ENCODE results near the gene PTPRR. TPM values are rescaled to one million over a fixed set of nuclear protein-coding genes. Genes with fewer than 3 reads are reported as not detected.

The PTPRR gene
- total and polyA plus RNA-seq, 9 donors, result 0.15 to 1.5 (median 0.32) TPM; not detected in 1

- 22 to 51% (median 46%) methylated on average over 1 of the region's 1 CpG for WGBS, 3 donors
- Histone ChIP-seq H3K36me3 (no peaks in the 10 kb centered on the region), H3K4me3 (no peak overlapping the region), H3K9me3 (no peaks in the 10 kb centered on the region), H3K27me3 (no peaks in the 10 kb centered on the region), H3K4me1 (ENCODE audit: insufficient read depth) (peaks cover 2% of the 10 kb centered on the region), H3K27ac (no peak overlapping the region)
- DNase-seq, result no peak
- TF ChIP-seq EP300 (IDR thresholded peaks at IDR 0.05) (no peak), POLR2A (IDR thresholded peaks at IDR 0.05) (no peak), CTCF (IDR thresholded peaks at IDR 0.05) (no peak)
- intact Hi-C loops (cut with DNase I), result no loop called here
Measured at GRCh38 chr12:70608184-70608583, 312.4 kb downstream of the PTPRR start.

- H3K4me3 ChIP-seq, result no peak overlapping the region
Measured at GRCh38 chr12:70607107-70607506, 313.4 kb downstream of the PTPRR start.

GRCh38 chr12:70605976-70606375 lies 314.6 kb downstream of the PTPRR start:
- TF ChIP-seq POLR2A (IDR thresholded peaks at IDR 0.05) (no peak), EP300 (IDR thresholded peaks at IDR 0.05) (no peak), CTCF (IDR thresholded peaks at IDR 0.05) (no peak)
- H3K27me3 ChIP-seq, result no peaks in the 10 kb centered on the region
- 81 to 83% (median 82%) methylated on average over 5 of the region's 5 CpGs for WGBS, 3 donors
- H3K9me3 ChIP-seq, result no peaks in the 10 kb centered on the region
- H3K27ac ChIP-seq, result no peak overlapping the region
- H3K36me3 ChIP-seq, result no peaks in the 10 kb centered on the region
- intact Hi-C loops (cut with DNase I), result no loop called here
- H3K4me1 ChIP-seq (ENCODE audit: insufficient read depth), result peaks cover 2% of the 10 kb centered on the region
- H3K4me3 ChIP-seq, result no peak overlapping the region
- no peak for DNase-seq

More at GRCh38 chr12:70607107-70607506, 313.4 kb downstream of the PTPRR start:
- Histone ChIP-seq H3K27me3 (no peaks in the 10 kb centered on the region), H3K27ac (no peak overlapping the region), H3K4me1 (ENCODE audit: insufficient read depth) (peaks cover 2% of the 10 kb centered on the region), H3K9me3 (no peaks in the 10 kb centered on the region), H3K36me3 (no peaks in the 10 kb centered on the region)
- TF ChIP-seq CTCF (IDR thresholded peaks at IDR 0.05) (no peak), EP300 (IDR thresholded peaks at IDR 0.05) (no peak), POLR2A (IDR thresholded peaks at IDR 0.05) (no peak)
- no peak for DNase-seq
- intact Hi-C loops (cut with DNase I), result no loop called here

- Histone ChIP-seq H3K27ac (no peak overlapping the region), H3K27me3 (no peaks in the 10 kb centered on the region), H3K4me3 (no peak overlapping the region), H3K36me3 (no peaks in the 10 kb centered on the region), H3K9me3 (no peaks in the 10 kb centered on the region), H3K4me1 (ENCODE audit: insufficient read depth) (no peaks in the 10 kb centered on the region)
- WGBS, 3 donors, result 89 to 95% (median 91%) methylated on average over 4 of the region's 4 CpGs
- TF ChIP-seq POLR2A (IDR thresholded peaks at IDR 0.05), result no peak
- no peak for TF ChIP-seq CTCF (IDR thresholded peaks at IDR 0.05)
- TF ChIP-seq EP300 (IDR thresholded peaks at IDR 0.05), result no peak
- intact Hi-C loops (cut with DNase I), result no loop called here
- no peak for DNase-seq
Measured at GRCh38 chr12:70604662-70605061, 315.9 kb downstream of the PTPRR start.

- no peaks in the 10 kb centered on the region for H3K27me3 ChIP-seq
- intact Hi-C loops (cut with DNase I), result no loop called here
- 31 to 87% (median 48%) methylated on average over 1 of the region's 1 CpG for WGBS, 3 donors
- no peak overlapping the region for H3K4me3 ChIP-seq
- H3K36me3 ChIP-seq, result no peaks in the 10 kb centered on the region
- no peak overlapping the region for H3K27ac ChIP-seq
- no peak for DNase-seq
- TF ChIP-seq POLR2A (IDR thresholded peaks at IDR 0.05) (no peak), EP300 (IDR thresholded peaks at IDR 0.05) (no peak), CTCF (IDR thresholded peaks at IDR 0.05) (no peak)
- no peaks in the 10 kb centered on the region for H3K9me3 ChIP-seq
- H3K4me1 ChIP-seq (ENCODE audit: insufficient read depth), result no peaks in the 10 kb centered on the region
Measured at GRCh38 chr12:70603044-70603443, 317.5 kb downstream of the PTPRR start.

All from ovary (tissue), 9 donors.